ENCODE results near the gene HOXA4. TPM values are rescaled to one million over a fixed set of nuclear protein-coding genes. Genes with fewer than 3 reads are reported as not detected.
A peak's percentile ranks its signal among the peaks of the same experiment; 100 is the strongest.

The HOXA4 gene
- total RNA-seq, 1 experiment from 2014 or later = not detected

DNA sequence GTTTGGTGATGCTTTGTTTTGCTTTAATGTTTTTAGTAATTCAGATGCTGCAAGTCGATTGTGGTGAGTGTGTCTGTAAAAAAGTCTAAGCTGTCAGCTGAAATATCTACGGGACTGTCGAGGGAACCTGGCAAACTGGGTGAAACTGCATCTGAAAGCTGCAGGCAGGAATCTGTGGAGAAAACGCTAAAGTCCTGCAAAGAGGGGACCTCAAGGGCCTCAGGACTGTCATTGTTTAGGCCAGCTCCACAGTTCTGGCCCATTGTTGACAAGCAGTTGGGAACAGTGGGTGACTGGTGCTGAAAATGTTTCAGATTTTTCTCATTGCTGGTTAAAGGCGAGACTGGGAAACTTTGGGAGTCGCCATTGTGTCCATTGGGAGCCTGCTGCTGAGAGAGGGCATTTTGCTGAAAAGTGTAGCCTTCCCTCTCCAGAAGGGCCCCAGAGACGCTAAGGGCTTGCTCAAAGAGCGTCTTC is 29.8 kb downstream of the HOXA4 start:
- ChIA-PET CTCF (interaction anchor here (1.2 to 2.3 kb wide), 3 partner anchors 51 to 79 kb away, joined by 3 to 10 read pairs (median 3); no protein-coding TSS in a partner anchor), POLR2A (interaction anchor here (1.8 kb wide), 1 partner anchor 15 kb away, joined by 4 read pairs; no protein-coding TSS in a partner anchor)
- no peak for DNase-seq (ENCODE audit: low spot score)
- TF ChIP-seq FOXK1 (CRISPR knock-in tag; IDR thresholded peaks at IDR 0.05) (no peak), FOXP1 (CRISPR knock-in tag; IDR thresholded peaks at IDR 0.05; ENCODE audit: borderline replicate concordance) (no peak), GABPB1 (CRISPR knock-in tag; IDR thresholded peaks at IDR 0.05) (no peak), MXD4 (CRISPR knock-in tag; IDR thresholded peaks at IDR 0.05; ENCODE audit: borderline replicate concordance) (no peak), SOX15 (CRISPR knock-in tag; IDR thresholded peaks at IDR 0.05) (no peak), PRRX2 (CRISPR knock-in tag; IDR thresholded peaks at IDR 0.05) (no peak), NR3C1 (CRISPR knock-in tag; conservative IDR thresholded peaks at IDR 0.05; ENCODE audit: low read depth) (no peak), ZBTB21 (CRISPR knock-in tag; IDR thresholded peaks at IDR 0.05; ENCODE audit: borderline replicate concordance) (no peak), GTF2I (CRISPR knock-in tag; conservative IDR thresholded peaks at IDR 0.05) (no peak), TEAD1 (CRISPR knock-in tag; IDR thresholded peaks at IDR 0.05) (no peak), CBFB (CRISPR knock-in tag; IDR thresholded peaks at IDR 0.05; ENCODE audit: low read depth) (no peak), CREB1 (CRISPR knock-in tag; IDR thresholded peaks at IDR 0.05) (no peak), NFYB (CRISPR knock-in tag; conservative IDR thresholded peaks at IDR 0.05; ENCODE audit: low read depth) (no peak)
- TF ChIP-seq, protein P1, sequence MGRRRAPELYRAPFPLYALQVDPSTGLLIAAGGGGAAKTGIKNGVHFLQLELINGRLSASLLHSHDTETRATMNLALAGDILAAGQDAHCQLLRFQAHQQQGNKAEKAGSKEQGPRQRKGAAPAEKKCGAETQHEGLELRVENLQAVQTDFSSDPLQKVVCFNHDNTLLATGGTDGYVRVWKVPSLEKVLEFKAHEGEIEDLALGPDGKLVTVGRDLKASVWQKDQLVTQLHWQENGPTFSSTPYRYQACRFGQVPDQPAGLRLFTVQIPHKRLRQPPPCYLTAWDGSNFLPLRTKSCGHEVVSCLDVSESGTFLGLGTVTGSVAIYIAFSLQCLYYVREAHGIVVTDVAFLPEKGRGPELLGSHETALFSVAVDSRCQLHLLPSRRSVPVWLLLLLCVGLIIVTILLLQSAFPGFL (CRISPR knock-in tag; IDR thresholded peaks at IDR 0.05; ENCODE audit: borderline replicate concordance) = no peak
- TF ChIP-seq, protein P2, sequence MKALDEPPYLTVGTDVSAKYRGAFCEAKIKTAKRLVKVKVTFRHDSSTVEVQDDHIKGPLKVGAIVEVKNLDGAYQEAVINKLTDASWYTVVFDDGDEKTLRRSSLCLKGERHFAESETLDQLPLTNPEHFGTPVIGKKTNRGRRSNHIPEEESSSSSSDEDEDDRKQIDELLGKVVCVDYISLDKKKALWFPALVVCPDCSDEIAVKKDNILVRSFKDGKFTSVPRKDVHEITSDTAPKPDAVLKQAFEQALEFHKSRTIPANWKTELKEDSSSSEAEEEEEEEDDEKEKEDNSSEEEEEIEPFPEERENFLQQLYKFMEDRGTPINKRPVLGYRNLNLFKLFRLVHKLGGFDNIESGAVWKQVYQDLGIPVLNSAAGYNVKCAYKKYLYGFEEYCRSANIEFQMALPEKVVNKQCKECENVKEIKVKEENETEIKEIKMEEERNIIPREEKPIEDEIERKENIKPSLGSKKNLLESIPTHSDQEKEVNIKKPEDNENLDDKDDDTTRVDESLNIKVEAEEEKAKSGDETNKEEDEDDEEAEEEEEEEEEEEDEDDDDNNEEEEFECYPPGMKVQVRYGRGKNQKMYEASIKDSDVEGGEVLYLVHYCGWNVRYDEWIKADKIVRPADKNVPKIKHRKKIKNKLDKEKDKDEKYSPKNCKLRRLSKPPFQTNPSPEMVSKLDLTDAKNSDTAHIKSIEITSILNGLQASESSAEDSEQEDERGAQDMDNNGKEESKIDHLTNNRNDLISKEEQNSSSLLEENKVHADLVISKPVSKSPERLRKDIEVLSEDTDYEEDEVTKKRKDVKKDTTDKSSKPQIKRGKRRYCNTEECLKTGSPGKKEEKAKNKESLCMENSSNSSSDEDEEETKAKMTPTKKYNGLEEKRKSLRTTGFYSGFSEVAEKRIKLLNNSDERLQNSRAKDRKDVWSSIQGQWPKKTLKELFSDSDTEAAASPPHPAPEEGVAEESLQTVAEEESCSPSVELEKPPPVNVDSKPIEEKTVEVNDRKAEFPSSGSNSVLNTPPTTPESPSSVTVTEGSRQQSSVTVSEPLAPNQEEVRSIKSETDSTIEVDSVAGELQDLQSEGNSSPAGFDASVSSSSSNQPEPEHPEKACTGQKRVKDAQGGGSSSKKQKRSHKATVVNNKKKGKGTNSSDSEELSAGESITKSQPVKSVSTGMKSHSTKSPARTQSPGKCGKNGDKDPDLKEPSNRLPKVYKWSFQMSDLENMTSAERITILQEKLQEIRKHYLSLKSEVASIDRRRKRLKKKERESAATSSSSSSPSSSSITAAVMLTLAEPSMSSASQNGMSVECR (CRISPR knock-in tag; IDR thresholded peaks at IDR 0.05; ENCODE audit: borderline replicate concordance) = no peak
- TF ChIP-seq, protein P3, sequence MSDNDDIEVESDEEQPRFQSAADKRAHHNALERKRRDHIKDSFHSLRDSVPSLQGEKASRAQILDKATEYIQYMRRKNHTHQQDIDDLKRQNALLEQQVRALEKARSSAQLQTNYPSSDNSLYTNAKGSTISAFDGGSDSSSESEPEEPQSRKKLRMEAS (CRISPR knock-in tag; IDR thresholded peaks at IDR 0.05) = no peak
- TF ChIP-seq, protein P4, sequence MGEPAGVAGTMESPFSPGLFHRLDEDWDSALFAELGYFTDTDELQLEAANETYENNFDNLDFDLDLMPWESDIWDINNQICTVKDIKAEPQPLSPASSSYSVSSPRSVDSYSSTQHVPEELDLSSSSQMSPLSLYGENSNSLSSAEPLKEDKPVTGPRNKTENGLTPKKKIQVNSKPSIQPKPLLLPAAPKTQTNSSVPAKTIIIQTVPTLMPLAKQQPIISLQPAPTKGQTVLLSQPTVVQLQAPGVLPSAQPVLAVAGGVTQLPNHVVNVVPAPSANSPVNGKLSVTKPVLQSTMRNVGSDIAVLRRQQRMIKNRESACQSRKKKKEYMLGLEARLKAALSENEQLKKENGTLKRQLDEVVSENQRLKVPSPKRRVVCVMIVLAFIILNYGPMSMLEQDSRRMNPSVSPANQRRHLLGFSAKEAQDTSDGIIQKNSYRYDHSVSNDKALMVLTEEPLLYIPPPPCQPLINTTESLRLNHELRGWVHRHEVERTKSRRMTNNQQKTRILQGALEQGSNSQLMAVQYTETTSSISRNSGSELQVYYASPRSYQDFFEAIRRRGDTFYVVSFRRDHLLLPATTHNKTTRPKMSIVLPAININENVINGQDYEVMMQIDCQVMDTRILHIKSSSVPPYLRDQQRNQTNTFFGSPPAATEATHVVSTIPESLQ (CRISPR knock-in tag; IDR thresholded peaks at IDR 0.05) = no peak
- peaks cover 45% of the 10 kb centered on the region for H3K4me1 Mint-ChIP-seq
- H3K27ac Mint-ChIP-seq = no peak overlapping the region
- H3K27me3 Mint-ChIP-seq (ENCODE audit: low read depth) = peaks cover 100% of the 10 kb centered on the region
- peak; percentile 12; the same call in 1 of the 2 replicates for ATAC-seq
- peaks cover 6% of the 10 kb centered on the region for H3K36me3 Mint-ChIP-seq
- H3K9me3 Mint-ChIP-seq = no peaks in the 10 kb centered on the region
- H3K4me3 Mint-ChIP-seq = no peak overlapping the region; the same call in 1 of the 2 replicates

All from WTC11 (cell line).